ENCODE measurements around the gene POC1A.

Gene POC1A

DNA sequence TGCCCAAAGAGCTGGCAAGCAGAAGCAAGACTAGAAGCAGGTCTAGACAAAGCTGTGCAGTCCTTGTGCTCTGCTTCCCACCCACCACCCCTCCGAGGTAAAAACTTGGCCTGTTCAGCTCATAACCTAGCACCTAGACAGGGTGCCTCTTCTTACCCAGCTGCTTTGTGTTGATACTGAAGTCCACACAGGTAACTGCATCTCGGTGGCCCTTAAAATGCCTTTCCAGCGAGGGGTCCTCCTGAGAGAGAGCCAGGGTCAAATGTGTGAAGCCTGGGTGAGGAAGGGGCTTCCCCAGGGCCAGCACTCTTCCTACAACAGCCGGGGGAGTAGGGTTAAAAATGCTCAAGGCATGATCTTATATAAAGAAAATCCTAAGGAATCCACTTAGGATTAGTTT, 3.4 kb downstream of the POC1A start:
- DNase-seq (ENCODE audit: low read depth, low spot score): no peak
- no peak overlapping the region for H3K4me3 ChIP-seq (ENCODE audit: low read depth, low read length)
- TF ChIP-seq, protein P1, sequence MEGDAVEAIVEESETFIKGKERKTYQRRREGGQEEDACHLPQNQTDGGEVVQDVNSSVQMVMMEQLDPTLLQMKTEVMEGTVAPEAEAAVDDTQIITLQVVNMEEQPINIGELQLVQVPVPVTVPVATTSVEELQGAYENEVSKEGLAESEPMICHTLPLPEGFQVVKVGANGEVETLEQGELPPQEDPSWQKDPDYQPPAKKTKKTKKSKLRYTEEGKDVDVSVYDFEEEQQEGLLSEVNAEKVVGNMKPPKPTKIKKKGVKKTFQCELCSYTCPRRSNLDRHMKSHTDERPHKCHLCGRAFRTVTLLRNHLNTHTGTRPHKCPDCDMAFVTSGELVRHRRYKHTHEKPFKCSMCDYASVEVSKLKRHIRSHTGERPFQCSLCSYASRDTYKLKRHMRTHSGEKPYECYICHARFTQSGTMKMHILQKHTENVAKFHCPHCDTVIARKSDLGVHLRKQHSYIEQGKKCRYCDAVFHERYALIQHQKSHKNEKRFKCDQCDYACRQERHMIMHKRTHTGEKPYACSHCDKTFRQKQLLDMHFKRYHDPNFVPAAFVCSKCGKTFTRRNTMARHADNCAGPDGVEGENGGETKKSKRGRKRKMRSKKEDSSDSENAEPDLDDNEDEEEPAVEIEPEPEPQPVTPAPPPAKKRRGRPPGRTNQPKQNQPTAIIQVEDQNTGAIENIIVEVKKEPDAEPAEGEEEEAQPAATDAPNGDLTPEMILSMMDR (IDR thresholded peaks at IDR 0.05; ENCODE audit: insufficient read depth, low read length, missing control alignments): no peak
- ChIA-PET CTCF (interaction anchor here (0.9 to 21.0 kb wide), 3 partner anchors 9 to 142 kb away, joined by 4 to 725 read pairs (median 6); no protein-coding TSS in a partner anchor), POLR2A (no interaction called here)

DNA sequence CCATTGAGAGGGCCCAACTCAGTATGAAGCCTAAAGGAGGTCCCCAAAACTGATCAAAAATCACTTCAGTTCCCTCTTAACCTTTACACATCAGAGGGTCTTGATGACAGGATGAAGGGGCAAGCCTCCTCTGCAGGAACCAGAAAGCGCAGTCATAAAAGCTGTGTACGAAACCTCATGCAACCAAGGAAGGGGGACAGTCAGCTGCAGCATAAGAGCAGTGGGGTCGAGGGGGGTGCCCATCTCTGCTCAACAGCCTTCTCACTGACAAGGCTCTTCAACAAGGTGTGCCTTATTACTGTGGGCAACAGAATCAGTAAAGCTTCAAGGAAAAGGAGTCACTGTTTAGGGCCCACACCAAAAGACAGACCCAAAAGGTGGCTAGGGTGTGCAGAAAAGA, 3.9 kb downstream of the POC1A start:
- H3K4me3 ChIP-seq (ENCODE audit: low read depth, low read length): no peak overlapping the region
- DNase-seq (ENCODE audit: low read depth, low spot score): no peak
- ChIA-PET CTCF (interaction anchor here (0.9 to 21.0 kb wide), 5 partner anchors 8 to 142 kb away, joined by 4 to 725 read pairs (median 4); no protein-coding TSS in a partner anchor), POLR2A (no interaction called here)
- TF ChIP-seq, protein P1 (IDR thresholded peaks at IDR 0.05; ENCODE audit: insufficient read depth, low read length, missing control alignments): no peak

DNA sequence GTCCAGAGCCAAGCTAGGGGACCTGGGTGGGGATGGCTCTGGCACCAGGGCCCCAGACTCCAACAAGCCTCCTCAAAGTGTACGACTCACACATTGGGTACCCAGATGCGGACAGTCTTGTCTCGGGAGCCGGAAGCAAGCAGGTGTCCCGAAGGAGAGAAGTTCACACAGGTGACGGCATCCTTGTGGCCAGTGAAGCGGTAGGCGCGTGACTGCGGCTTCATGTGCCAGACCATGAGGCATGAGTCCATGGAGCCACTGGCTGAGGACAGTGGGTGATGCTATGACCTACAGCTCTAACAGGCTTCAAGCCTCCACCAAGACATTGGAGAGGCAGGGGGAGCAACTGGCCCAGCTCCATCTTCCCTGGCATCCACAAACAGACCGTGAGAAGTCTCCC, 4.5 kb downstream of the POC1A start:
- H3K4me3 ChIP-seq (ENCODE audit: low read depth, low read length): no peak overlapping the region
- DNase-seq (ENCODE audit: low read depth, low spot score): no peak
- CTCF ChIA-PET: interaction anchor here (0.9 to 21.0 kb wide), 4 partner anchors 10 to 141 kb away, joined by 4 to 725 read pairs (median 5); no protein-coding TSS in a partner anchor
- POLR2A ChIA-PET: no interaction called here
- TF ChIP-seq, protein P1 (IDR thresholded peaks at IDR 0.05; ENCODE audit: insufficient read depth, low read length, missing control alignments): no peak

DNA sequence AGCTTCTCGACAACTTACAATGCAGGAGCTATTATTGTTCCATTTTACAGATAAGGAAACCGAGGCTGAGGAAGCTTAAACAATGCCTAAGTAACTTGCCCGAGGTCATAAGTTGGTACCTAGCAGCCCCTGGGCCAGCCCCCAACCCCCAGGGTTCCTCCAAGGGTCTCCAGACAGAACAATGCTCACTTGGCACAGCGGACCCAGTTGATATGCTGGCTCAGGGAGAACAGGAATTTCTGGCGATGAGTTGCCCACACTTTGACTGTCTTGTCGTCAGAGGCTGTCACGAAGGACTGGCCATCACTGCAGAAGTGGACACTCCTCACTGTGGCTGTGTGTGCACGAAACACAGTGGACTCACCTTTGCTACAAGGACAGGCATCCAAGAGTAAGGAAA, 5.2 kb downstream of the POC1A start:
- TF ChIP-seq, protein P1 (IDR thresholded peaks at IDR 0.05; ENCODE audit: insufficient read depth, low read length, missing control alignments): no peak
- no peak for DNase-seq (ENCODE audit: low read depth, low spot score)
- CTCF ChIA-PET: interaction anchor here (0.9 to 21.0 kb wide), 4 partner anchors 27 to 207 kb away, joined by 3 to 725 read pairs (median 48); partner anchors contain the start of gene RRP9
- POLR2A ChIA-PET: interaction anchor here (1.2 kb wide), 1 partner anchor 153 kb away, joined by 3 read pairs; the partner anchor contains the start of gene RPL29
- no peak overlapping the region for H3K4me3 ChIP-seq (ENCODE audit: low read depth, low read length)

DNA sequence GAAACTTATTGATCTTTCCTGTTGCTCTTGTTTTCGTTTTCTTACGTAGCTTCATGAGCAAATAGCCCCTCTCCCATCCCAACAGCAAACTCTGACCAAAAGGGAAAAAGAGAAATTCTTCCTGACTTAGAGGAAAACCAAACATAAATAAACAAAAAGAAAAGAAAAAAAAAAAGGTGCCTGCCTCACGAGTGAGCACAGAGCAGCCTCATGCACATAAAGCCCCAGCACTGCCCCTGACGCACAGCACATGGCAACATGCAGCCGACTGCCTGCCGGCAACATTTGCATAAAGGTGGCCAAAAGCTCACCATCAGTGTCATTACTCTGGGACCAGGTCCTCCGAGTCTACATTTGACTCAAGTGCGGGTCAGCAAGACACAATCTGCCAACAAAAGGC, 6.4 kb downstream of the POC1A start:
- DNase-seq (ENCODE audit: low read depth, low spot score): no peak
- POLR2A ChIA-PET: interaction anchor here (1.2 kb wide), 1 partner anchor 152 kb away, joined by 3 read pairs; the partner anchor contains the start of gene RPL29
- no peak overlapping the region for H3K4me3 ChIP-seq (ENCODE audit: low read depth, low read length)
- CTCF ChIA-PET: interaction anchor here (0.9 to 21.0 kb wide), 8 partner anchors 11 to 301 kb away, joined by 3 to 725 read pairs (median 4); partner anchors contain the start of genes ABHD14B and RPL29
- TF ChIP-seq, protein P1 (IDR thresholded peaks at IDR 0.05; ENCODE audit: insufficient read depth, low read length, missing control alignments): no peak

DNA sequence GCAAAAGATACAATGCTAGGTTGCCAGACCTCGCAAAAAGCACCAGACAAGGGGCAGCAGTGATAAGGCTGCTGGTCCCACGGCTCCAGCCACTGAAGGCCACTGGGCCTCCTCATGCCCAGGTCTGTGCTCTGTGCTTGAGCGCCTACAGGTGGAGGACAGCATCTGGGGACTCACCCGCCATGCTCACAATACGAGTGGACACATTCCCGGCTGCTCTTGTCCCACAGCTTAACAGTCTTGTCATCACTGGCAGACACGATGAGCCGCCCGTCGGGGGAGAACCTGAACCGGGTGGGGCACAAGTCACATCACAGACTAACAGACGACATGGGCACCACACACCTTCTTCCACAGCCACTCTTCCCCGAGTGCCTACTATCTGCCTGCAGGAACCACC, 7.4 kb downstream of the POC1A start:
- POLR2A ChIA-PET: no interaction called here
- no peak overlapping the region for H3K4me3 ChIP-seq (ENCODE audit: low read depth, low read length)
- DNase-seq (ENCODE audit: low read depth, low spot score): no peak
- CTCF ChIA-PET: interaction anchor here (0.9 to 21.0 kb wide), 7 partner anchors 15 to 302 kb away, joined by 3 to 725 read pairs (median 6); partner anchors contain the start of gene ABHD14B
- TF ChIP-seq, protein P1 (IDR thresholded peaks at IDR 0.05; ENCODE audit: insufficient read depth, low read length, missing control alignments): no peak
